Hepatic stellate cell (primary cell): ENCODE measurements around the gene FAM171A2.
"Not testable (repeated sequence)": the region's sequence is repeated elsewhere in the genome, so short reads cannot be mapped to it uniquely, and the experiment has no call there.

ENCODE experiments used
- DNase-seq: peaks from one replicate; pipeline ENCODE4 v3.0.0; 2011; ENCODE audit warnings: low spot score

The FAM171A2 gene

GRCh38 chr17:44383861-44384260 is 20.2 kb upstream of the FAM171A2 start:
- DNase-seq: no peak

GRCh38 chr17:44383363-44383762 is 19.7 kb upstream of the FAM171A2 start:
- no peak for DNase-seq

GRCh38 chr17:44382917-44383316 is 19.3 kb upstream of the FAM171A2 start:
- no peak for DNase-seq

GRCh38 chr17:44381810-44382305 is 18.2 kb upstream of the FAM171A2 start:
- no peak for DNase-seq

GRCh38 chr17:44380767-44381166 is 17.1 kb upstream of the FAM171A2 start:
- DNase-seq: no peak

- no peak for DNase-seq
Observed at GRCh38 chr17:44379887-44380286, 16.2 kb upstream of the FAM171A2 start.

- DNase-seq: no peak
Observed at GRCh38 chr17:44378171-44378705, 14.6 kb upstream of the FAM171A2 start.

- no peak for DNase-seq
Observed at GRCh38 chr17:44376779-44377178, 13.1 kb upstream of the FAM171A2 start.

- DNase-seq: peak; percentile 75
Observed at GRCh38 chr17:44376124-44376523, 12.5 kb upstream of the FAM171A2 start.

- no peak for DNase-seq
Observed at GRCh38 chr17:44375196-44376017, 11.8 kb upstream of the FAM171A2 start.

GRCh38 chr17:44374306-44375195 is 10.9 kb upstream of the FAM171A2 start:
- DNase-seq: no peak

GRCh38 chr17:44372036-44372435 is 8.4 kb upstream of the FAM171A2 start:
- no peak for DNase-seq

GRCh38 chr17:44369414-44370023 is 5.9 kb upstream of the FAM171A2 start:
- DNase-seq: not testable (repeated sequence)

GRCh38 chr17:44368391-44369243 is 5.0 kb upstream of the FAM171A2 start:
- not testable (repeated sequence) for DNase-seq

- DNase-seq: no peak
Observed at GRCh38 chr17:44367231-44367979, 3.8 kb upstream of the FAM171A2 start.

- DNase-seq: not testable (repeated sequence)
Observed at GRCh38 chr17:44365051-44365450, 1.4 kb upstream of the FAM171A2 start.

- peak; percentile 52 for DNase-seq
Observed at GRCh38 chr17:44362949-44363612, 572 bp downstream of the FAM171A2 start.

- no peak for DNase-seq
Observed at GRCh38 chr17:44362459-44362948, 1.1 kb downstream of the FAM171A2 start.
